Diencephalon (tissue), 1 donor: ENCODE data around the gene PTPDC1. TPM values are rescaled to one million over a fixed set of nuclear protein-coding genes. Genes with fewer than 3 reads are reported as not detected.

Source experiments
- total RNA-seq: library from RNA; depleted of rRNA; stranded (reverse); fragments of >200 nt; gene quantifications from one replicate; pipeline ENCODE4 v1.2.3, GENCODE V29; 2014

The PTPDC1 gene, protein sequence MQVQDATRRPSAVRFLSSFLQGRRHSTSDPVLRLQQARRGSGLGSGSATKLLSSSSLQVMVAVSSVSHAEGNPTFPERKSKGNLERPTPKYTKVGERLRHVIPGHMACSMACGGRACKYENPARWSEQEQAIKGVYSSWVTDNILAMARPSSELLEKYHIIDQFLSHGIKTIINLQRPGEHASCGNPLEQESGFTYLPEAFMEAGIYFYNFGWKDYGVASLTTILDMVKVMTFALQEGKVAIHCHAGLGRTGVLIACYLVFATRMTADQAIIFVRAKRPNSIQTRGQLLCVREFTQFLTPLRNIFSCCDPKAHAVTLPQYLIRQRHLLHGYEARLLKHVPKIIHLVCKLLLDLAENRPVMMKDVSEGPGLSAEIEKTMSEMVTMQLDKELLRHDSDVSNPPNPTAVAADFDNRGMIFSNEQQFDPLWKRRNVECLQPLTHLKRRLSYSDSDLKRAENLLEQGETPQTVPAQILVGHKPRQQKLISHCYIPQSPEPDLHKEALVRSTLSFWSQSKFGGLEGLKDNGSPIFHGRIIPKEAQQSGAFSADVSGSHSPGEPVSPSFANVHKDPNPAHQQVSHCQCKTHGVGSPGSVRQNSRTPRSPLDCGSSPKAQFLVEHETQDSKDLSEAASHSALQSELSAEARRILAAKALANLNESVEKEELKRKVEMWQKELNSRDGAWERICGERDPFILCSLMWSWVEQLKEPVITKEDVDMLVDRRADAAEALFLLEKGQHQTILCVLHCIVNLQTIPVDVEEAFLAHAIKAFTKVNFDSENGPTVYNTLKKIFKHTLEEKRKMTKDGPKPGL
- total RNA-seq, result 21.0 TPM

GRCh38 chr9:94084314-94084713, at the start of gene PTPDC1:
PTPDC1 (plus strand) TSS chr9:94084464; CDS start chr9:94084531, 67 bp downstream.

Other genes with a start within 250 kb of the PTPDC1 start
- gene BARX1, start 129.1 kb upstream of the PTPDC1 start, total RNA-seq, result not detected
- 6.5 TPM for gene ZNF169, start 174.8 kb downstream of the PTPDC1 start, total RNA-seq
- gene NUTM2F, start 244.2 kb downstream of the PTPDC1 start, total RNA-seq, result not detected